Adrenal gland (tissue), 12 donors: ENCODE data around the gene LCN1. TPM values are rescaled to one million over a fixed set of nuclear protein-coding genes. Genes with fewer than 3 reads are reported as not detected.

Experiments
- DNase-seq, 7 donors: peaks; one replicate each; pipeline ENCODE4 v3.0.0-alpha.2; 2019 to 2020
- H3K27ac ChIP-seq, 5 donors: fragments of 200-600 bp; sonication (generic) in 4 of 5; 1 replicate in 3 of 5; 2 replicates in 2 of 5; pipeline versions ENCODE4 v1.5.1 to v1.8.0; 2016 to 2020; ENCODE audit warnings: mild to moderate bottlenecking in 1 of 5
- H3K27me3 ChIP-seq: fragments of 200-600 bp; 2 replicates; pipeline ENCODE4 v1.8.0; 2021
- H3K36me3 ChIP-seq, 2 donors: fragments of 200-600 bp; replicated peaks in 1 of 2; 1 replicate in 1 of 2; 2 replicates in 1 of 2; pipeline versions ENCODE4 v1.5.1 to v1.8.0; 2018 to 2022
- H3K4me1 ChIP-seq, 2 donors: fragments of 200-600 bp; replicated peaks in 1 of 2; 1 replicate in 1 of 2; 2 replicates in 1 of 2; pipeline versions ENCODE4 v1.5.1 to v1.8.0; 2018 to 2021
- H3K4me3 ChIP-seq, 4 donors: fragments of 200-600 bp; sonication (generic) in 3 of 4; one replicate each; pipeline ENCODE4 v1.5.1; 2016 to 2018
- H3K9me3 ChIP-seq, 3 donors: fragments of 200-600 bp; sonication (generic) in 1 of 3; replicated peaks in 1 of 3; 1 replicate in 2 of 3; 2 replicates in 1 of 3; pipeline versions ENCODE4 v1.5.1 to v1.8.0; 2016 to 2021
- POLR2A ChIP-seq, 2 donors: fragments of 450-650 bp; IDR thresholded peaks; one replicate each; pipeline ENCODE4 v1.6.1; 2017; ENCODE audit warnings: antibody characterized with exemption in 2 of 2, mild to moderate bottlenecking in 2 of 2, moderate library complexity in 1 of 2
- WGBS, 4 donors: extraction: QIAGEN DNeasy Blood & Tissue Kit in 2 of 4; methylation state at CpG; one replicate each; pipeline versions ENCODE4 v1.1.5 to v1.1.7; 2013 to 2017; 5-methylcytosine and 5-hydroxymethylcytosine counted together
- intact Hi-C, 2 donors: fragments of 100-400 bp; cut with DNase I; formaldehyde crosslinking; loops; one replicate each; pipeline versions ENCODE4 v1.14.1 to v1.15.0; 2022 to 2023
- polyA plus RNA-seq, 3 donors: library from polyadenylated mRNA; stranded (reverse); fragments of 200-250 nt in 2 of 3; fragments of 350-450 nt in 1 of 3; fragmentation: Illumina TruSeq in 1 of 3; extraction: RNeasy Lipid Tissue Mini Kit (QIAGEN cat#74804) in 1 of 3; gene quantifications; one replicate each; pipeline ENCODE4 v1.2.3, GENCODE V29; 2013 to 2014
- total RNA-seq, 9 donors: library from RNA; depleted of rRNA in 4 of 9; stranded (reverse); fragments of >200 nt in 4 of 9; fragments of 120-200 nt in 1 of 9; fragmentation: NEBNext Ultra II Directional in 1 of 9; extraction: Animal tissue kit (Norgen Biotek cat#: 25700) in 1 of 9; gene quantifications; one replicate each; pipeline versions ENCODE4 v1.1.0 to v1.2.4, GENCODE V29; 2013 to 2023
- TF ChIP-seq, protein P1 (sequence below), 6 experiments: fragments of 450-650 bp in 4 of 6; fragments of 200-600 bp in 2 of 6; sonication (generic) in 1 of 6; IDR thresholded peaks; 1 replicate in 5 of 6; 2 replicates in 1 of 6; pipeline versions ENCODE4 v1.5.1 to v1.8.0; 2016 to 2021; ENCODE audit warnings: antibody characterized with exemption in 6 of 6, mild to moderate bottlenecking in 2 of 6, moderate library complexity in 1 of 6
- donor health status: healthy with polysubstance abuse.
- donor health status: Bipolar disorder and iron deficiency.
- donor health status: DM: yes; HTN: yes; CAD: no.
- donor health status: DM: no; HTN: no; CAD: no.
- donor health status: DM: no; HTN: no; CAD: no.
- donor health status: DM: yes; HTN: yes; CAD: no.

The LCN1 gene
- total and polyA plus RNA-seq, 12 donors, result not detected

DNA sequence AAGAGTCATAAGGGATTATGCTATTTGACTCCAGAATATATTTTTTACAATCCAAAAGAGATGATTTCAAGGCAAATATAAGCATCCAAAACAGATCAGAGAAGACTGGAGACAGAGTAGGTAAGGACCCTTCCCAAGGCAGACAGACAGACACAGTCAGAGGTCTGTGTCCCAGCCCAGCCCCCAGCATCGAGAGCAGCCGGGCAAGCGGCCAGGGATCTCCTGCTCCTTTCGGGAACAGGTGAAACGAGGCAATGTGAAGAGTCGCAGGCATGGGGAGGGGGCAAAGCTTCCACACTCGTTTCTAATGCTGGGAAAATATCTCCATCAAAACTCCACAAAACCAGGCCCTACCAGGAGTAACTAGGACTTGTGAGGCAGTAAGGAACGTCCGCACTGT, 46.1 kb downstream of the LCN1 start:
- Histone ChIP-seq H3K27ac (no peak overlapping the region), H3K9me3 (no peaks in the 10 kb centered on the region), H3K4me1 (no peaks in the 10 kb centered on the region), H3K4me3 (no peak overlapping the region), H3K36me3 (no peaks in the 10 kb centered on the region), H3K27me3 (peaks cover 6% of the 10 kb centered on the region)
- intact Hi-C loops, result no loop called here
- 63 to 70% (median 67%) methylated on average over 9 of the region's 9 CpGs for WGBS, 4 donors
- TF ChIP-seq, protein P1, sequence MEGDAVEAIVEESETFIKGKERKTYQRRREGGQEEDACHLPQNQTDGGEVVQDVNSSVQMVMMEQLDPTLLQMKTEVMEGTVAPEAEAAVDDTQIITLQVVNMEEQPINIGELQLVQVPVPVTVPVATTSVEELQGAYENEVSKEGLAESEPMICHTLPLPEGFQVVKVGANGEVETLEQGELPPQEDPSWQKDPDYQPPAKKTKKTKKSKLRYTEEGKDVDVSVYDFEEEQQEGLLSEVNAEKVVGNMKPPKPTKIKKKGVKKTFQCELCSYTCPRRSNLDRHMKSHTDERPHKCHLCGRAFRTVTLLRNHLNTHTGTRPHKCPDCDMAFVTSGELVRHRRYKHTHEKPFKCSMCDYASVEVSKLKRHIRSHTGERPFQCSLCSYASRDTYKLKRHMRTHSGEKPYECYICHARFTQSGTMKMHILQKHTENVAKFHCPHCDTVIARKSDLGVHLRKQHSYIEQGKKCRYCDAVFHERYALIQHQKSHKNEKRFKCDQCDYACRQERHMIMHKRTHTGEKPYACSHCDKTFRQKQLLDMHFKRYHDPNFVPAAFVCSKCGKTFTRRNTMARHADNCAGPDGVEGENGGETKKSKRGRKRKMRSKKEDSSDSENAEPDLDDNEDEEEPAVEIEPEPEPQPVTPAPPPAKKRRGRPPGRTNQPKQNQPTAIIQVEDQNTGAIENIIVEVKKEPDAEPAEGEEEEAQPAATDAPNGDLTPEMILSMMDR (IDR thresholded peaks at IDR 0.05), result no peak
- TF ChIP-seq POLR2A (IDR thresholded peaks at IDR 0.05), result no peak
- DNase-seq, result no peak

DNA sequence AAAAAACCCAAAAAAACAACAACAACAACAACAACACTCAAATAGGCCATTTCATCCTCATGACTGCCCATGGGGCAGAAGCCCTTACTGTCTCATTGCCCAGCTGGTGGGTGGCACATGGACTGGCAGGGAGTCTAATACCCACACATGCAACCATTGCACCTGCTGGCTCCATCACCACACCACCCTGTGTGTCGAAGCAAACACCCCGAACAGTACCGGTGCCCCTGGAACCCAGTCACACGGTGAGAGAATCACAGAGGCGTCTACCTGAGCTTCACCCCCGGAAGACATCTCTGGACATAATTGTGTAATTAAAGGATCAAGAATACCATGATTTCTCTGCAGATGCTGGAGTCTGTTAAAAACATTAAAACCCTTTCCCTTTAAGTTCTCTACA, 46.8 kb downstream of the LCN1 start:
- TF ChIP-seq POLR2A (IDR thresholded peaks at IDR 0.05), result no peak
- TF ChIP-seq, protein P1 (IDR thresholded peaks at IDR 0.05), result no peak
- no peak for DNase-seq
- WGBS, 4 donors, result 85 to 93% (median 92%) methylated on average over 6 of the region's 6 CpGs

DNA sequence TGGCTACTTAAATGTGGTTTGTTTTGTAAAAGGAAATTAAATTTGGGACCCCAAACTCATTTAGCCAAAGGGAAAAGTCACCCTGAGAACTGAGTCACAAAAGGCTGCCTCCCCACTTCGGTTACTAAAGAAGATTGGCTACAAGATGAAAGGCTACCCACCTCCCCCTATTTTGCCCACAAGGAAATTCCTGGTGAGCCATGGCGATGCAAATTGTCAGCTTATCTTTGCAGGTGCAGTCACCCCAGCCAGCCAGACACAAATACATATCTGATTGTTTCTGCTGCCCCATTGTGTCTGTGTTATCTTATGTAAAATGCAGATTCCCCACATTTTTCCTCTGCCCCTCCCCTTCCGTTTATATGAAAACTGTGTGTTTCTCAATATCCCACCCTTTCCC, 49.2 kb downstream of the LCN1 start:
- Histone ChIP-seq H3K4me1 (no peaks in the 10 kb centered on the region), H3K27me3 (peaks cover 6% of the 10 kb centered on the region), H3K4me3 (no peak overlapping the region), H3K27ac (no peak overlapping the region), H3K9me3 (no peaks in the 10 kb centered on the region), H3K36me3 (no peaks in the 10 kb centered on the region)
- DNase-seq, result no peak
- intact Hi-C loops, result no loop called here
- TF ChIP-seq, protein P1 (IDR thresholded peaks at IDR 0.05), result no peak
- TF ChIP-seq POLR2A (IDR thresholded peaks at IDR 0.05), result no peak
- WGBS, 4 donors, result 40 to 52% (median 43%) methylated on average over 3 of the region's 3 CpGs

More for the DNA sequence above, 46.8 kb downstream of the LCN1 start:
- no peaks in the 10 kb centered on the region for H3K9me3 ChIP-seq
- H3K36me3 ChIP-seq, result no peaks in the 10 kb centered on the region
- no peak overlapping the region for H3K4me3 ChIP-seq
- intact Hi-C loops, result no loop called here
- no peak overlapping the region for H3K27ac ChIP-seq
- no peaks in the 10 kb centered on the region for H3K4me1 ChIP-seq
- H3K27me3 ChIP-seq, result peaks cover 6% of the 10 kb centered on the region

DNA sequence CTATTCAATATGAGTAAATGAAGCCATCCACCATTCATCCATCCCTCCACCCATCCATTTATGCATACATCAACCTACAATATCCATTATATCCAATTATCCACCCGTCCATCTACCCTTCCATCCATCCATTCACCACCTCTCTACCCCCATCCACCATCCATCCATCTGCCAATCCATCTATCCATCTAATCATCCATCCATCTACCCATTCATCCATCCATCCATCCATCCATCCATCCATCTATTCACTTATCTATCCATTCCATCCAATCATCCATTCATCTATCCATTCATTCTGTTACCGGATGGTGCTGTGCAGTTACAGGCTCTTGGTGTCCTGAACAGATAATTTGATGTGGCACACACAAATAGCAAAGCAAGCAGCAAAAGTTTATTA, 51.0 kb downstream of the LCN1 start:
- no peak for DNase-seq
- H3K27ac ChIP-seq, result no peak overlapping the region
- H3K9me3 ChIP-seq, result no peaks in the 10 kb centered on the region
- H3K4me1 ChIP-seq, result no peaks in the 10 kb centered on the region
- TF ChIP-seq, protein P1 (IDR thresholded peaks at IDR 0.05), result no peak
- no peak for TF ChIP-seq POLR2A (IDR thresholded peaks at IDR 0.05)
- 76 to 88% (median 82%) methylated on average over 2 of the region's 2 CpGs for WGBS, 4 donors
- intact Hi-C loops, result no loop called here
- no peak overlapping the region for H3K4me3 ChIP-seq
- H3K27me3 ChIP-seq, result no peaks in the 10 kb centered on the region
- no peaks in the 10 kb centered on the region for H3K36me3 ChIP-seq
